HTR-8/SVneo (cell line): ENCODE data around the gene ARRDC5.
"Not testable (repeated sequence)": the region's sequence is repeated elsewhere in the genome, so short reads cannot be mapped to it uniquely, and the experiment has no call there.

ENCODE experiments used
- DNase-seq: peaks from one replicate; pipeline ENCODE4 v3.0.0; 2011; ENCODE audit warnings: low spot score, mixed read lengths; ENCODE audit not compliant: insufficient read length
- FAIRE-seq: peaks from 2 replicates; lab custom pipeline; 2011; peaks lifted over from hg19 to GRCh38; lab: Jason Lieb, UNC

Gene ARRDC5

GRCh38 chr19:4902796-4903195, at the start of gene ARRDC5:
TSS of gene ARRDC5 (minus strand) at chr19:4902896. CDS start at chr19:4902825, 71 bp downstream.
- no peak for FAIRE-seq
- DNase-seq, result no peak

- DNase-seq (no peak), FAIRE-seq (no peak)
Measured at GRCh38 chr19:4951656-4952055, 49.0 kb upstream of the ARRDC5 start.

GRCh38 chr19:4950650-4951049, 48.0 kb upstream of the ARRDC5 start:
- FAIRE-seq, DNase-seq: not testable (repeated sequence)

DNA sequence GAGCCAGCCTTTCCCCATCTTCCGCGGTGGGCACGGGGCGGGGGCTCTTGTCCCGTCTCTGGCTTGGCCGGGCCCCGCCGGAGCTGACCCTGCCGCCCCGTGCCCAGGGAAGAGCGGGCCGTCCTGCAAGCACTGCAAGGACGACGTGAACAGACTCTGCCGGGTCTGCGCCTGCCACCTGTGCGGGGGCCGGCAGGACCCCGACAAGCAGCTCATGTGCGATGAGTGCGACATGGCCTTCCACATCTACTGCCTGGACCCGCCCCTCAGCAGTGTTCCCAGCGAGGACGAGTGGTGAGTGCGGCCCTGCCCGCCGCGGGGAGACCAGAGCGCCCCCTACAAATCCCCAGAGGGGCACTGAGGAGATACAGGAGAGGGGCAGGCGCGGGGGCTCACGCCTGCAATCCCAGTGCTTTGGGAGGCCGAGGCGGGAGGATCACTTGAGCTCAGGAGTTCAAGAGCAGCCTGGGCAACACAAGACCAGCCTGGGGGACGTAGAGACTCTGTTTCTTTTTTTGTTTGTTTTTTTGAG, 39.0 kb upstream of the ARRDC5 start:
- not testable (repeated sequence) for FAIRE-seq, DNase-seq

DNA sequence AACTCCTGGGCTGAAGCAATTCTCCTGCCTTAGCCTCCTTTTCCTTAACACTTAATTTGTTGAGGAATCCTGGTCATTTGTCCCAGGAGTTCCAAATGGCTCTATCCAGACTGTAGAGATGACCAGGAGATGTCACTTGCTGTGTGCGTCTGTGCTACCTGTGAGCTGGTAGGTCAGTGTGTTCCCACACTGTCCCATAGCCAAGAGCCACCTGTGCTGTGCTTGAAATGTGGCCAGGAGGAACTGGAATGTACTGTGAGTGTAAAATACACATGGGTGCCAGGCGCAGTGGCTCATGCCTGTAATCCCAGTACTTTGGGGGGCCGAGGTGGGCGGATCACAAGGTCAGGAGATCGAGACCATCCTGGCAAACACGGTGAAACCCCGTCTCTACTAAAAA, 36.8 kb upstream of the ARRDC5 start:
- DNase-seq, result no peak
- FAIRE-seq, result no peak

DNA sequence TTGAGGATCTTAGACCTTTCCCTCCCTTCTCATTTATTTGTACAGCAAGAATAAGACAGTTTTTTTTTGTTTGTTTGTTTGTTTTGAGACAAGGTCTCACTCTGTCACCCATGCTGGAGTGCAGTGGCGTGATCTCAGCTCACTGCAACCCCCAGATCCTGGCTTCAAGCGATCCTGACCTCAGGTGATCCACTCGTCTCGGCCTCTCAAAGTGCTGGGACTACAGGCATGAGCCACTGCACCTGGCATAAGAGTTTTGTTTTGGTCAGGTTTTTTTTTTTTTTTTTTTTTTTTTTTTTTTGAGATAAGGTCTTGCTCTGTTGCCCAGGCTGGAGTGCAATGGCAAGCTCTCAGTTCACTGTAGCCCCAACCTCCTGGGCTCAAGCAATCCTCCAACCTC, 35.8 kb upstream of the ARRDC5 start:
- DNase-seq, FAIRE-seq: not testable (repeated sequence)

DNA sequence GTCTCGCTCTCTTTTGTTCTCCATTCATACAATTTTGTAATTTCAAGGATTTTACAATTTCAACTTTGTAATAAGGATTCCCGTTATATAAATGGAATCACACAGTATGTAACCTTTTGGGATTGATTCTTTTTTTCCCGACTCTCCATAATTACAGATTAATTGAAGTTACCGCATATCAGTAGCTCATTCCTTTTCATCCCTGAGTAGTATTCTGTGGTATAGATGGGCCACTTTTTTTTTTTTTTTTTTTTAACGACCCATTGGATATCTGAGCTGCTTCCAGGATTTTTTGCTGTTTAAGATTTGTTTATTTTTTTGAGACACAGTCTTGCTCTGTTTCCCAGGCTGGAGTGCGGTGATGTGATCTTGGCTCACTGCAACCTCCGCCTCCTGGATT, 34.4 kb upstream of the ARRDC5 start:
- no peak for DNase-seq
- no peak for FAIRE-seq

DNA sequence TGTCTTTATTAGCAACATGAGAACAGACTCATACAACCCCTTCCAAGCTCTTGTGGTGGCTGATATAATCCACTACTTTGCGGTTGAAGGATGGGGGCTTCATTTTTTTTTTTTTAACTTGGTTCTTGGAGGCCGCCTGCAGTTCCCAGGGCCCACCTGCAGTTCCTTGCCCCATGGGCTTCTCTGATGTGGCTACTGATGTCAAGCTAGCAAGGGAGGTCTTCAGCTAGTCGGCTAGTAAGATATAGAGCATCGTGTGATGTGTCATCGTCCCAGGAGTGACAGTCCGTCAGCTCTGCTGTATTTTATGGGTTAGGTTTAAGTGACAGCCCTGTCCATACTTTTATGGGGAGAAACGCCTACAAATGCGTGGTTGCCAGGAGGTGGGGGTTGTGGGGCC, 32.7 kb upstream of the ARRDC5 start:
- FAIRE-seq, result no peak
- no peak for DNase-seq

- no peak for FAIRE-seq
- DNase-seq, result no peak
Measured at GRCh38 chr19:4933528-4933927, 30.8 kb upstream of the ARRDC5 start.

- DNase-seq (no peak), FAIRE-seq (no peak)
Measured at GRCh38 chr19:4932711-4933110, 30.0 kb upstream of the ARRDC5 start.

- DNase-seq, result no peak
- no peak for FAIRE-seq
Measured at GRCh38 chr19:4930664-4931063, 28.0 kb upstream of the ARRDC5 start.

DNA sequence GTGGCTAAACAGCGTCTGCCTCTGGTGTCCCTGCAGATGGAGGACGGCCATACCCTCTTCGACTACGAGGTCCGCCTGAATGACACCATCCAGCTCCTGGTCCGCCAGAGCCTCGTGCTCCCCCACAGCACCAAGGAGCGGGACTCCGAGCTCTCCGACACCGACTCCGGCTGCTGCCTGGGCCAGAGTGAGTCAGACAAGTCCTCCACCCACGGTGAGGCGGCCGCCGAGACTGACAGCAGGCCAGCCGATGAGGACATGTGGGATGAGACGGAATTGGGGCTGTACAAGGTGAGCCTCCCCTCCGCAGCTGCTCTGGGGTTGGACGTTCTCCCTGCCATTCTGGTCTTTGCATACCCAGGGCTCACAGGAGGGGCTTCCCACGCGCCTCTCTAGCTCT, 26.5 kb upstream of the ARRDC5 start:
- DNase-seq (no peak), FAIRE-seq (no peak)

GRCh38 chr19:4923276-4923747, 20.6 kb upstream of the ARRDC5 start:
- FAIRE-seq (no peak), DNase-seq (no peak)

DNA sequence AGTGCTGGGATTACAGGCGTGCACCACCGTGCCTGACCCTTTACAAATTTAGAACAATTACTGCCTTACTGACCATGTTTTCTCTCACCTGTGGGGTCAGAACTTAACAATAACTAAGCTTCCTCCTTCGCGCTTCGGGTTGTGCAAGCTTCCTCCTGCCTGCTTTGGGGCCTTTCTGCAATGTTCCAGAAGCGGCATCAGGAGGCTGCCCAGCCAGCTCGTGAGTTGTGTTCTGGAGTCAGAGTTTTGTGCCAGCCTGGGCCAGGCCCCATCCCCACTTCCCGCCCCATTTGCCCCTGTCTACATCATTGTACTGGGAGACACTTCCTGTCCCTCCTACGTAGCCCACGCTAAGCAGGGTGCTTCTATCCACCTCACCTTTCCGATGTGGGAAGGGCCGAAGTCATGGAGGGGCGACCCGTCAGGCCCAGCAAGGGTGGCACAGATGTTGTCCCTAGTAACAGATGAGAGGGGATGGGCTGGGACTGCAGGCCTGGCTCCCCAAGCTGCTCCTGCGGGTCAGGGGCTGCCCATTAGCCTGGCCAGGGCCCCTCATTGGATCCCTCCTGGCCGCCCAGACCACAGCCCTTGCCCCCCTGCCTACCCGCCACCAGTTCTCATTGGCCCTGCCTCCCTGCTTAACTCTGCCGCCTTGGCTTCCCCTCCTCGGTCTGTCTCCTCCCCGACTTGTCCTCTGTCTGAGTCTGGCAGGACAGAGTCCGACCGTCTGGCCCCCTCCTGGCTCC, 20.0 kb upstream of the ARRDC5 start:
- DNase-seq (no peak), FAIRE-seq (no peak)

DNA sequence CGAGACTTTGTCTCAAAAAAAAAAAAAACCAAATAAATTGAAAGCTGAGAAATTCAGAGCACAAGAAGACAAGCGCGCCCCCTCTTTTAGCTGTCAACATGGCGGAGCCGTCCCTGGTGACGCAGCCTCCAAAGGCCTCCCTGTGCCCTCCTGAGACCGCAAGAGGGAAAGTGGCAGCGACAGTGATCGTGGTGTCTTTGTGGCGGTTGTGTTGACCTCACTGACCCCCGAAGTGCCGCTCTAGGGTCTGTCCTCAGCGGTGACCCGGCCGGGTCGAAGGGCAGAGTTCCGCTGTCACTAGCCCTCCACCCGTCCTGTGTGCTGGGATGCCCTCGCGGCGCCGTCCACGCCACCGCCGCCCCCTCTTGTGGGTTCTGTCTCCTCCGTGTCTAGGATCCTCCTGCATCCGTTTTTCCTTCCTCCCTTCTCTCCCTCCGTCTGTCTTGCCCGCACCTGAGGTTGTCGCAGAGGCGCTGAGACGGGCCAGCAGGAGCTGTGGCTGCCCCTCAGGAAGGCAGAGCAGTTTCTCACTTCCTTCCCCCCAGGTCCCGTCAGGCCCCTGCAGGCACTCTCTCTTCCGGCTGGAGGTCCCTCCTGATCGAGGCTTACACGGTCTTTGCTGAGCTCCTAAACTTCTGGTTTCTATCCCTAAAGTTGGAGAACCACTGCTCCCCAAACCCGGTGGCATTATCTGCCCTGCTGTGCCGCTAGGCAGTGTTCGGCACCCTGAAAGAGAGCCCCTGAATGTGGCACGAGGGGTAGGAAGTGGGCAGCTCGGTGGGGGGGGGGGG, 13.8 kb upstream of the ARRDC5 start:
- DNase-seq (no peak), FAIRE-seq (no peak)

GRCh38 chr19:4914736-4915501, 12.2 kb upstream of the ARRDC5 start:
- peak; percentile 80 for FAIRE-seq
- DNase-seq, result peak; percentile 83

DNA sequence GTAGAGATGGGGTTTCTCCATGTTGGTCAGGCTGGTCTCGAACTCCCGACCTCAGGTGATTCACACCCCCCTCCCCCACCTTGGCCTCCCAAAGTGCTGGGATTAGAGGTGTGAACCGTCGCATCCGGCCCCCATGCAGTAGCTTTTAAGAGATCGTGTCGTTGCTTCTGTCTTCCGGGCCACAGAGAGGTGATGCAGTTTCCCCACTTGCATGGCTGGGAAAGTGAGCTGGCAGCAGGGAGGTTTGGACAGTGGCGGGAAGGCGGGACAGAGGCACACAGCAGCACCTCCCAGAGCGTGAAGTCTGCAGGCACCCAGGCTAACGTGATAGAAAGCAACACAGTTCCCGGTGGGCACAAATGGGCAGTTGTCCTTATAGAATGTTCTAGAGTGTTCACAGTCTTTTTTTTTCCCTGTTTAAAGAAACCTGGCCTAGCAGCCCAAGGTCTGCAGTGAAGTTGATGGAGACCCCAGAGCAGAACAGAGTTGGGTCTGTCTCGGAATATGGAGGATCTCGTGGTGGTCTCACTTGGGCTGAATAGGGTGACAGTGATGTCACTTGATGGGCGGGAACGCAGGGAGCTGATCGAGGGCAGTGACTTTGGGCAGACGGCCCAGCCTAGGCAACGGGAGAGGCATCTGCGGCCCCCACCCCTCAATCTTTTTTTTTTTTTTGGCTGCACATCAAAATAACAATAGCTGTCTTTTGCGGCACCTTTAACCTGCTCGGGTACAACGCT, 11.5 kb upstream of the ARRDC5 start:
- no peak for DNase-seq
- no peak for FAIRE-seq

DNA sequence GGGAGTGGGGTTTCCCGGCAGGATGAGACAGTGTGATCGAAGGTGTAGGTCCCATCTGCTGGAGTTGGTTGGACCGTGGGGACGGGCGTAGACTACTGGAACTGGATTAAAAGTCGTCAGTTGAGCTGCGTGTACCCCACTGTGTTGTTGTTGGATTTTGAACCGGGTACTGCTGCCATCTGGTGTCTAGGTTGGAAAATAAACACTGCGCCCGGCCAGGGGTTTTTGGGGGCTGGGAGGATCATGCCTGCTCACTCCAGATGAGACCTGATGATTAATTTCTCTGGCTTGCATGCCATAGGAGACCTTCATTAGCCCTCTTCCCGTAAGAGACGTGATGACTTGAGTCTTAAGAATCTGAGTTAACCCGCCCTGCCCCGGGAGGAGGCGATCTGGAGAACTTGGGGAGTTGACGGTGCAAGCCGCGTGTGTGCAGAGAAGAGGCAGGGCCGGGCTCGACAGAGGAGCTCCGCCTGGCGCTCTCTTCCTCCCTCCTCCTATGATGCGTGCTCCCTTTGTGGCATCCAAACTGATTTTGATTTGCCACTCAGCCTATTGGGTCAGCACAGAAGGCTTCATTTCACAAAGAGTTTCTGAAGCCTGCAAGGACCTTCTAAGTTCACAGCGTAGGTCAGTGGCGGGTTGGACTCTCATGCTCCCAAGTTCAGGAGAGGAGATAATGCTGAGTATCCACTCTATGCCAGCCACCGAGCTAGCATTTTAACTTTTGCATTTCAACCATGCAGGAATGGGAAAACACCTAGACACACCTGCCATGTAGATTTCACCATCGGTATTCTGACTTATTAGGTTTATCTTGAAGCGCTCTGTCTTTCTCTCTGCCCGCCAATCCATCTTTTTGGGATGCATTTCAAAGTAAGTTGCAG, 9.3 kb upstream of the ARRDC5 start:
- peak; percentile 92 for DNase-seq

GRCh38 chr19:4911314-4911713, 8.6 kb upstream of the ARRDC5 start:
- no peak for FAIRE-seq
- DNase-seq, result no peak

More for the DNA sequence above, 9.3 kb upstream of the ARRDC5 start:
- FAIRE-seq, result peak; percentile 76
